ENCODE results near the gene ACSF3. TPM values are rescaled to one million over a fixed set of nuclear protein-coding genes. Genes with fewer than 3 reads are reported as not detected.

Gene ACSF3
- polyA plus RNA-seq, 3 donors = 24.4 to 31.2 (median 30.6) TPM

DNA sequence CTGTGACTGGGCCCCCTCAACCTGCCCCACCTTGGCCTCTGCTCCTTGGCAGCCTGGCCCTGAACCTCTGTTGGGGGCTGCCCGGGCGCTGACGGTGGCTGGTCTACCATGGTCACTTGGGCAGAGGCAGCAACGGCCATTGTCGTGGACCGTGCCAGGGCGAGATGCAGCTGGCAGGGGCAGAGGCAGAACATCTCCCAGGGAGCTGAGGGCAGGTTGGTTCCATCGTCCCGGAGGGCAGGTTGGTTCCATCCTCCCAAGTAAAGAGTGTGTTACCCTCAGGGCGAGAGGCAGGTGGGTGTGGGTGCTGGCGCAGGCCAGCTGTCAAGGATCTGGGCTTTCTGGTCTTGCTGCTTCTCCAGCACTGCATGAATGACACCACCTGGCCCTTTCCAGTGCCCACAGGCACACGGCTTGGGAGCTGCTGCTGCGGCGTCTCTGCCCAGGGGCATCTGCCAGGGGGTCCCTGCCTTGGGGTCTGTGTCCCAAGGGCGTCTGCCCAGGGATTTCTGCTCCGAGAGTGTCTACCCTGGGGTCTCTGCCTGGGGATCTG lies 12.0 kb downstream of the ACSF3 start:
- DNase-seq (ENCODE audit: low read depth in 3 of 3, low spot score in 2 of 3) = no peak

DNA sequence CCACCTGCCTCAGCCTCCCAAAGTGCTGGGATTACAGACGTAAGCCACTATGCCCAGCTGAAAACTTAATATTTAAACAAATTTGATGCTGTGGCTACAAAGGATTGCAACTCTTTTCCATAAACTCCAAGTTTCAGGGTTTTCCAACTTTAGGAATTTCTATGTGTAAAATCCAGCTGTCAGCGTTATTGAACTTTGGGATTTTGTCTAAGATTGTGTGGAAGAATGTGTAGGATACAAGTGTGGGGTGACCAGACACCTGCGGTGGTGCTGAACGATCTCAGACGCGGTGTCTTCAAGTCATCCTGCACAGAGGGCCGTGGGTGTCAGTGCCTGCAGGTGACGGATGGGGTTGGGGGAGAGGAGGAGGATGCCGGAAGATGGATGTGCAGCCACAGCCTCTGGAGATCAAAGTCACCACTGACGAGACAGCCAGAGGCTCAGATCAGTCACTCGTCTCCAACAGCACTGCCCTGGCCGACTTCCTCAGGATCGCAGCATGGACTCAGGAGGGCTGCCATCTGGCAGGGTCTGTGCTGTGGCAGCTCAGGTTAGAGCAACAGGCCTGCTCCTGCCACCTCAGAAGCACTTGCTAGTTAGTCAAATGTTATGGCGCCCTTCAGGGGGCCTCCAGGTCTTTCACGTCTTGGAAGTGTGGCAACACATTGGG lies 13.0 kb downstream of the ACSF3 start:
- DNase-seq (ENCODE audit: low read depth in 3 of 3, low spot score in 2 of 3) = no peak

DNA sequence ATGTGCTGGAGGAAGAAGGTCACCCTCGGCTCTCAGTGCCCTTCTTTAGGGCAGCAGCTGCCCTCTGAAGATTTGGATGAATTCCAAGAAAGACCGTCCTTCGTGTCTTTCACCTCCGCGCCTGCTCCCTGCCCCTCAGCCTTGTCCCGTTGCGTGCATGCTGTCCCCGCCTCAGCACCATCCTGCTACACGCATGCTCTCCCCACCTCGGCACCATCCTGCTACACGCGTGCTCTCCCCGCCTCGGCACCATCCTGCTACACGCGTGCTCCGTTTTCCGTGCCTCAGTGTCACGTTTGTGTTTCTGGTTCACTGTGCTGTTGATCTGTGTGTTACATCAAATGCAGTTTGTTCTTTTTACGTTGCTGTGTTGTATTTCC lies 13.5 kb downstream of the ACSF3 start:
- DNase-seq (ENCODE audit: low read depth in 3 of 3, low spot score in 2 of 3) = no peak

DNA sequence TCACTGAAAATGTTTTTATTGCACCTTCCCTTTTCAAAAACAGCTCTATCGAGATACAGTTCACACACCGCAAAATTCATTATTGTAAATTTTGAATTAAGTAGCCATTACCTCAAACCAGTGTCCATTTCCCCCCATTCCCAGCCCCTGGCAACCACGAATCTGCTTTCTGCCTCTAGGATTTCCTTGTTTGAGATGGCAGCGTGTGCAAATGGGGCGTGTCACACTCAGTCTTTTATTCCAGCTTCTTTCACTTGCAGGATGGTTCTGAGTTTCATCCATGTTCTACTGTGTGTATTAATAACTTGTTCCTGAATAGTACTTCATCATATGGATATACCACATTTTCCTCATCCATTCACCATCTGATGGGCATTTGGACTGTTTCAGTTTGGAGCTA lies 14.8 kb downstream of the ACSF3 start:
- DNase-seq (ENCODE audit: low read depth in 3 of 3, low spot score in 2 of 3) = no peak

DNA sequence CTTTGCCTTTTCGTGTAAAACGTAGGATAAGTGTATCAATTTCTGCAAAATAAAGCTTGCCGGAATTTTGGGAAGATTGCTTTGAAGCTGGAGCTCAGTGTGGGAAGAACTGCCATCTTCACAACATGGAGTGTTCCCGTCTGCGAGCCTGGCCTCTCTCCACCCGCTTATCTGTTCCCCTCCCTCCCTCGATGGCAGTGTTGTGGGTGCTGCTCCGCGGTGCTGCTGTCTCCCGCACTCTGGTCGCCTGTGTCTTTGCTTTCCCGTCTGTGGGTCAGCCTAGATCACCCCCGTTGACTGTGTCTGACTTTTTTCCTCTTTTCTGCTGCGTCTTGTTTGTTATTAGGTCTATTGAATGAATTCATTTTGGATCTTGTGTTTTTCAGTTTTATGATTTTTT lies 17.0 kb downstream of the ACSF3 start:
- no peak for DNase-seq (ENCODE audit: low read depth in 3 of 3, low spot score in 2 of 3)

DNA sequence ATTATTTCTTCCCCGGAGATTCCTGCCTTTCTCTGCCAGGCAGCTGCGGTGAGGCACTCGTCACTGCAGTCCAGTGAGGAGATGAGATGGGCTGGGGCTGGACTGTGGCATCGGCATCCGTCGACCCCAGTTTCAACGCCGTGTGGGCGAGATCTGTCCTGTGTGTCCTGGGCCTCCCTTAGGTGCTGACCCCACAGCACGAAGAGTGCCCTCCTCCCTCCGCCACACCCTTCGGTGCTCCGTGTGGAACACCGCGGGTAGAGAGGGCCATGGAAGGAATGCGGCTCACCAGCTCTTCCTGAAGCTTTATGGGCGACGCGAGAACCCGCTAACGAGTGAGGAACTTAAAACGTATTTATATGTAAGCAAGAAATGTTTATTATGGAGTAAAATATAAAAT lies 17.6 kb downstream of the ACSF3 start:
- DNase-seq (ENCODE audit: low read depth in 3 of 3, low spot score in 2 of 3) = no peak

DNA sequence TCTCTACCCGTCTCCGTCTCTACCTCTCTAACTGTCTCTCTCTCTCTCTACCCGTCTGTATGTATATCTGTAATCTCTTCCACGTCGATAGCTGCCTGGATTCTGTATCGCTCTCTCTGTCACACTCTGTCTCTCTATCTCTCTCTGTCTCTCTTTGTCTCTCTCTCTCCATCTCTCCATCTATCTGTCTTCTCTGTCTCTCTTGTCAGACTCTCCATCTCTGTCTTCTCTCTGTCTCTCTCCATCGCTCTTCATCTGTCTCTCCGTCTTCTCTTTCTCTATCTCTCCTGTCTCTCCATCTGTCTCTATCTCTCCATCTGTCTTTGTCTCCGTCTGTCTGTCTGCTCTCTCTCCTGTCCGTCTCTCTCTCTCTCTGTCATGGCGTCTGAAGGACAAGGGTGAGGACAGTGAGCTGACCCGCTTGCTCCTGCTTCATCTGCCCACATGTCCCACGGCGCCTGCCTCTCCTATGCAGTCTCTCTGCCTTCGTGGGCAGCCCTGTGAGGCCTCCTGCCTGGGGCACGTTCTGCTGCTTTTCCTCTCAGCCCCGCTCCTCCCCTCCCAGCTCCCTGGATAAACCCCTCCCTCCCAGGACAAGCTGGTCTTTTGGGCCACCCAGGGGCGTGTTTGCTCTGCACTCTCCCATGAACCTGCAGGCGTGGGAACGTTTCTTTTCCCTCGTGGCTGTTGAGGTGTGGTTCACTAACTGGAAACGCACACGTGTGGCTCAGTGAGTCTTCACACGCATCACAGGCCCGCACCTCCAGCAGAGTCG lies 18.9 kb downstream of the ACSF3 start:
- DNase-seq (ENCODE audit: low read depth in 3 of 3, low spot score in 2 of 3) = no peak

DNA sequence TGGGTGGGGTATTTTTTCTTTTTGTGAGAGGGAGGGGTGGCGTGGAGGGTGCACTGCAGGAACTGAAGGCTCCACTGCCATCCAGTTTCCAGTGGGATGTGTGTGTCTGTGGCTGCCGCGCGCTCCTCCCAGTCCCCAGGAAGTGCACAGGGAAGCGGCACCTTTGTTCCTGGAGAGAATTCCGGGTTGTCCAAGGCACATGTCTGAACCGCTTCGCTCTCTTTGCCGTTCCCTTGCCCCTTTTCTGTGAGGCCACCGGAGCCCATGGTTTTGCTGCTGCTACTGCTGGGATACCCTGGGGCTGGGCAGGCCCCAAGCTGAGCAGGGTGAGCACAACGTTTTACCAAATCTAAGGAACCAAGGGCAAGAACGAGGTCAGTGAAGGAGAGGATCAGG lies 19.5 kb downstream of the ACSF3 start:
- no peak for DNase-seq (ENCODE audit: low read depth in 3 of 3, low spot score in 2 of 3)

DNA sequence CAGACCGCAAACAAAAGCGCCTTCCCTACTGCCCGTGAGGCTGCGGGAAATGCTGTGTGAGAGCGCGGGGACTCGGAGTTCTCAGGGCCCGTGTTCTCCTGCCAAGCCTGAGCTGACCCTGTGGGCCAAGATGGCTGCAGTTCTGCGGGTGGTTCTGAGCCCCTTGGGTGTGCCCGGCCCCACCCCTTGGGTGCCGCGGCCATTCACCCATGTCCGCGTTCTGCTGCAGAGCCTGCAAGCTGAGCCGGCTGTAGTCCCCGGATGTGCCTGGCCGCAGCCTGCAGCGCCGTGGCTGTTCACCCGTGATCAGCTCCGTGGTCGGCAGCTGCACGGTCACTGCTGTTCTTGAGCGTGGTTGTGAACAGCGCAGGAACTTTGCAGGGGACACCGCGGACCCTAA lies 20.0 kb downstream of the ACSF3 start:
- no peak for DNase-seq (ENCODE audit: low read depth in 3 of 3, low spot score in 2 of 3)

DNA sequence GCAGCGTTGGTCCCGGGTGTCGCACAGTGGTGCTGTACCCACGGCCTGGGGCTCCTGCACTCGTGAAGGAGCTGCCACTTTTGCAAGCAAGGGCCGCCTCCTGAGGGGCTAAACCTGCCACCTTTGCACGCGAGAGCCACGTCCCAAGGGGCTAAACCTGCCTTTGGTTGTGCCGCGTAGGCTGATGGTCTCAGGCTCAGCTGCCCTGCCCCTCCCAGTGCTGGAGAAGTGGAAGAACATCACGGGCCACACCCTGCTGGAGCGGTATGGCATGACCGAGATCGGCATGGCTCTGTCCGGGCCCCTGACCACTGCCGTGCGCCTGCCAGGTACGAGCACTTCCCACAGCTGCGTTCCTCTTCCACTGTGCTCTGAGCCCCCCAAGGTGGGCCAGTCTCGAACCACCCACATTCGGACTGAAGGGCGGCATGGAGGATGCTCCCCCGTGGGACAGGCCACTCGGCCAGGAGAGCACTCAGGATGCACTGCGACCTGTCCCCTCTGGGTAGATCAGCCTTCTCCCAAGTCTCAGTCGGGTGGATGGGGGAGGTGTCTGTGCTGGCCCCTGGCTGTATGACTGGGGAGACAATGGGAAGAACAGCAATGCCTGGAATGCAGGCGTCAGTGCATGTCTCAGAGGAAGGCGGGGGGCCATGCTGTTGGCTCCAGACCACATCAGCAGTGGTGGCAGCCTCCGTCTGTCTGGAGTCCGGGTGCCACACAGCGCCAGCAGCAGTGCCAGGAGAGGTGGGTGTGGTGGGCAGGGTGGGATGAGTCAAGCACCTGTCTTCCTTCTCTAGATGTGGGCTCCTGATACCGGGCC lies 20.7 kb downstream of the ACSF3 start:
- no peak for DNase-seq (ENCODE audit: low read depth in 3 of 3, low spot score in 2 of 3)

DNA sequence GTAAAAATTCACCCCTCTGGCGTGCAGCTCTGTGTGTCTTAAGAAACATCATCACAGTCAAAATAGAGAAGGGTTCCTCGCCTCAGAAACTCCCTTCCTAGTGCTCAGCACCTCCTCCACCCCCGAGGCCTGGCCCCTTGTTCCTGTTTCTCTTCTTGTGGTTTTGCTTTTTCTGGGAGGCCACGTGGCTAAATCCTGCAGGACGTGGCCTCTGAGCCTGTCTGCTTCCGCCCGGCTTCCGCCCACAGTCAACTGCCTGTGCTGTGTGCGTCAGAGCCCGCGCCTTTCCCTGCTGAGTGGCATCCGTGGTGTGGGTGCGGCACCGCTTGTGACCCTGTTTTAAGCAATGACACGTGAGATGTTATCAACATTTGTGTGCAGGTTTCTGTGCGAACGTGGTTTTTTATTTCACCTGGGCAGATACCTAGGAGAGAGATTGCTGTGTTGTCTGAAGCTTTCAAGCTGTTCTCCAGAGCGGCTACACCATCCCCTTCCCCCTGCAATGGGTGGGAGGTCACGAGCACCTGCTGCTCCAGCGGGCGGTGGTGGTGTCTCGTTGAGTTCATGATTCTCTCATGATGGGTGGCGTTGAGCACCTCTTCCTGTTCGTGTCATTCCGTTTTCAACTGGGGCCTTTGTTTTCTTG lies 21.7 kb downstream of the ACSF3 start:
- DNase-seq (ENCODE audit: low read depth in 3 of 3, low spot score in 2 of 3) = no peak

DNA sequence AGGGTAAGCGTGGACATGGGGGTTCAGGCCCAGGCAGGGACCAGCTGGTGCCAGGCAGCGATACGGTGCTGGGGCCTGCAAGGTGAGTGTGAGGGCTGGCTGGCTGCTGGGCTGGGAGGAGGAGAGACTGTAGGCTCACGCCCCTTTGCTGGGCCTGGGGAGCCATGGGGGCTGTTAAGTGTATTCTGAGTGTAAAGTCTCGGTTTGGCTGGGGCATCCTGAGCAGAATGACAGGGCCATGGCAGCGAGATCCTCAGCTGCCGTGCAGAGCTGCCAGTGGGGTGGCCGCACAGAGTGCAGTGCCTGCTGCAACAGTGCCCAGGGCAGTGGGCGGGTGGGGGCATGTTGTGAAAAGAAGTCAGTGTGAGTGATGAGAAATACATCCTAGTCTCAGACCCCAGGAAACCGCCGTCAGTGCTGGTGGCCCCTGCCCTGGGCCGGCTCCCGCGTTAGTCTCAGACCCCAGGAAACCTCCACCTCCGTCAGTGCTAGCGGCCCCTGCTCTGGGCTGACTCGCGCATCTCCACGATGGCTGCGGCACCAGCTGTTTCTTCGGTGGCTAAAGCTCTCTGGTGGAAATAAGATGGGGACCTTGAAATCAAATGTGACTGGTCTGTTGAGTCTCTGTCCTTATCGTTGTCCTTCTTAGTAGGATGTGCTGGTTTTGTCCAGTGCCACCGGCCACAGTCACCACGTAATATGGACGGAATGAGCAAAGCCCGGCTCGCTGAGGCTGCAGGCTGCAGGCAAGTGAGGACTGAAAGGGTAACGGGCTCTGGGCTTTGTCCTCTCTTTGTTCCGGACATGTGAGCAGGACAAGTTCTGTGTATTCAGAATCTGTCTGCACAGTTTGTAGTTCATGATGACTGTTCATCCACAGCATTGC lies 22.9 kb downstream of the ACSF3 start:
- no peak for DNase-seq (ENCODE audit: low read depth in 3 of 3, low spot score in 2 of 3)

DNA sequence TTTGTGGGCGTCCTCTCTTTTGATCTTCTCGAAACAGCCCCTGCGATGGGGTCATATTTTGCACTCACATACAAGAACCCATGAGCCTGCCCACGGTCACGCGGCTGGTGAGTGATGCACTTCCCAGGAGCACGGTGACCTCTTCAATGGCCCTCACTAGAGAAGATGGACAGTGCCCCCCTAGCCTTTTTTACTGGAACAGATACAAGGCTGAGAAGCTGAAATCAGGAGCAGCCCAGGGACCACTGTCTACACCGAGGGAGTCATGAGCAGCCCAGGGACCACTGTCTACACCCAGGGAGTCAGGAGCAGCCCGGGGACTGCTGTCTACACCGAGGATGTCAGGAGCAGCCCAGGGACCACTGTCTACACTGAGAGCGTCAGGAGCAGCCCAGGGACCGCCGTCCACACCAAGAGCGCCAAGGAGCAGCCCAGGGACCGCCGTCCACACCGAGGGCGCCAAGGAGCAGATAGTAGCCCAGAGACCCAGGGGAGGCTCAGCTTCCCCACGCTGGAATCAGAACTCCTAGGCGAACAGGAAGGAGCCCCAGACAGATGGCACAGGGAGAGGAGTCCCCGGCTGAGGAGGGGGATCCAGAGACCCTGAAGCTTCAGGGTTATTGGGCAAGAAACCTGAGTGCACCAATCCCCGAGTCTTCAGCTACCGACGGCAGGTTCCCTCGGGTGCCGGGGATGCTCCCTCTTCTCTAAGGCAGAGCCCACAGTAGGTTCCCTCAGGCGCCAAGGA lies 23.7 kb downstream of the ACSF3 start:
- DNase-seq (ENCODE audit: low read depth in 3 of 3, low spot score in 2 of 3) = no peak

DNA sequence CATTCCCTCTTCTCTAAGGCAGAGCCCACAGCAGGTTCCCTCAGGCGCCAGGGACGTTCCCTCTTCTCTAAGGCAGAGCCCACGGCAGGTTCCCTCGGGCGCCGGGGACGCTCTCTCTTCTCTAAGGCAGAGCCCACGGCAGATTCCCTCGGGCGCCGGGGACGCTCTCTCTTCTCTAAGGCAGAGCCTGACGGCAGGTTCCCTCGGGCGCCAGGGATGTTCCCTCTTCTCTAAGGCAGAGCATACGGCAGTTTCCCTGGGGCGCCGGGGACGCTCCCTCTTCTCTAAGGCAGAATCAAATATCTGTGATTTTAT lies 24.3 kb downstream of the ACSF3 start:
- DNase-seq (ENCODE audit: low read depth in 3 of 3, low spot score in 2 of 3) = no peak

DNA sequence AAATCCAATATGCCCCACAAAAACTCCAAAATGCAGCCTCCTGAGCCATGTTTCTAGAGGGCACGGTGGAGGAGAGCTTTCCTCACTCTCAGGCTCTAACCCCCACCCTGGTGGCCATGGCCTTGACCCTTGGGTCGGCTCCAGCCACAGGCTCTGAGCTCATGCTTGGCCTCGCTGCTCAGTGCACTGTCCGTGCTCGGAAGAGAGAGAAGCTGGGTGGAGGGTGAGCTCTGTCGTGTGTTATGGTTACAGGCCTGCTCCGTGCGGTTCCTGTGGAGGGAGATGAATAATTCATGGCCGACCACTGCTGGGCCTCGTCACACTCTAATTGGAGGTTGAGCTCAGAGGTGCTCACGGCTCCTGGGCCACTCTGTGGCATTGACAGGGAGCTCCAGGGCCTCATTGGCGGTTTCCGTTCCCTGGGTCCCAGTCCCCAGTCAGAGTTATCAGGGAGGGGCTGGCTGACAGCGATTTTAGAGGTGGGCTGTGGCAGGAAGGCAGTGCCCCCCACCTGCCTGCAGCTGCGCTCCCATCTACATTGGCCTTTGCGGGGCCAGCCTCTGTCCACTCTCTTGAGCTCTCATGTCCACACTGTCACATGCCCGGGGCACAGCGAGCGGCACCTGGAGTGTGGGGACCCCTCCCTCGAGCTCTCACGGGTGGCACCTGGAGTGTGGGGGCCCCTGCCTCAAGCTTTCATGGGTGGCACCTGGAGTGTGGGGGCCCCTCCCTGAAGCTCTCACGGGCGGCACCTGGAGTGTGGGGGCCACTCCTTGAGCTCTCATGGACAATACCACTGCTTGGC lies 24.9 kb downstream of the ACSF3 start:
- DNase-seq (ENCODE audit: low read depth in 3 of 3, low spot score in 2 of 3) = no peak

DNA sequence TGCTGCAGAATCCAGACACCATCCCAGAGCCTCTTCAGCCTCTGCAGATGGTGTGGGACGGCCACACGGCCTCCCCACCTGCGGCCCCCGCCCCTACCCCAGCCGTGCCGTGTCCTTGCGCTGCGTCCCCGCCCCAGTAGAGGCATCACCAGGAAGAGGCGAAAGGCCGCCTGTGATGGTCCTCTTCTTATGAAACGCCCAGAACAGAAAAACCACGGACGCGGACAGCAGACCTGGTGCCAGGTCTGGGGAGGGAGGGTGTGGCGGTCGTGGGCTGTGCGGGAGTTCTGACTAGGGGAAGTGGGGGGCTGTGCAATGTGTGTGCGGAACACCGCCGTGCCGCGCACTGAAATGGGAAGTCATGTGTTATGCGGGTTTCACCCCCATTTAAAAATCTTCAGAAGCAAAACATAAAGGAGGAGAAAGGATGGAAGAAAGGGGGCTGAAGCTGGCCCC lies 25.5 kb downstream of the ACSF3 start:
- no peak for DNase-seq (ENCODE audit: low read depth in 3 of 3, low spot score in 2 of 3)

DNA sequence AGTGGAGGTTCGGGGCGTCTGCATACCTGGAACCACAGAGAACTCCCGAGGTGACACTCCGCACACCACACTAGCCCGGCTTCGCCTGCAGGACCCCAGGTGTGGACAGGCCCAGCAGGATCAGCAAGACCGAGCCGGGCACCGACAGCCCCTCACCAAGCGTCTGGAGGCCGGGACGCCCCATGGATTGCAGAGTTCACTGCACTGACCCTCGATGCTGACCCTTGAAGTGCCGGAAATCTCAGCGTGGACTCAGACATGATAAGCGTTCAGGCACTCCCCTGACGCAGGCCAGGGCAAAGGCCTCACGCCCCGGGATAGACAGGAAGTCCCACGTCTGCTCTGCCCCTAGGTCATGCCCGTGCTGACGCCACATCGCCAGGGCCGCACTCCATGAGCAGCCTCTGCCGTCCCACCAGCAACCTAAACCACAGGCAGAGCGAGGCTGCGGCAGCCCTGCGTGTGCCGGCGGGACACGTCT lies 26.0 kb downstream of the ACSF3 start:
- no peak for DNase-seq (ENCODE audit: low read depth in 3 of 3, low spot score in 2 of 3)

DNA sequence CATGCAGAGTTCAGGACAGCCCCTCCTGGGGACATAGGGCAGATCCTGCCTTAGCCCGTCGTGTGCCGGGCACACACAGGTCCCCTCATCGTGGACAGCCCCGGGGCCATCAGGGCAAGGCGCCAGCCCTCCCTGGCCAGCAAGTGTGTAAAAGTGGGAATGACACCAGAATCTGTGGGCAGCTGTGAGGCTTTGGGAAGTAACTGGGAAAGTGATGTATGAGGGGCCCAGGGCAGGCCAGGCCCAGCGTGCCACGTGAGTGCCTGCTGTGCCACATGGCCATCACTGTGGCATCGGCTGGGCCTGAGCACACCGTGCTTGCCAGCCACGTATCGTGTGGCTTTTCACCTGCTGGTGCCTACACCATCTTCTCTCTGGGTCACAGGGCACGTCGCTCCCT lies 26.6 kb downstream of the ACSF3 start:
- DNase-seq (ENCODE audit: low read depth in 3 of 3, low spot score in 2 of 3) = no peak
